ENCODE results near the gene C1orf52. TPM values are rescaled to one million over a fixed set of nuclear protein-coding genes. Genes with fewer than 3 reads are reported as not detected.

Gene C1orf52
- total and polyA plus RNA-seq, 9 donors, result 10.7 to 24.6 (median 20.1) TPM

DNA sequence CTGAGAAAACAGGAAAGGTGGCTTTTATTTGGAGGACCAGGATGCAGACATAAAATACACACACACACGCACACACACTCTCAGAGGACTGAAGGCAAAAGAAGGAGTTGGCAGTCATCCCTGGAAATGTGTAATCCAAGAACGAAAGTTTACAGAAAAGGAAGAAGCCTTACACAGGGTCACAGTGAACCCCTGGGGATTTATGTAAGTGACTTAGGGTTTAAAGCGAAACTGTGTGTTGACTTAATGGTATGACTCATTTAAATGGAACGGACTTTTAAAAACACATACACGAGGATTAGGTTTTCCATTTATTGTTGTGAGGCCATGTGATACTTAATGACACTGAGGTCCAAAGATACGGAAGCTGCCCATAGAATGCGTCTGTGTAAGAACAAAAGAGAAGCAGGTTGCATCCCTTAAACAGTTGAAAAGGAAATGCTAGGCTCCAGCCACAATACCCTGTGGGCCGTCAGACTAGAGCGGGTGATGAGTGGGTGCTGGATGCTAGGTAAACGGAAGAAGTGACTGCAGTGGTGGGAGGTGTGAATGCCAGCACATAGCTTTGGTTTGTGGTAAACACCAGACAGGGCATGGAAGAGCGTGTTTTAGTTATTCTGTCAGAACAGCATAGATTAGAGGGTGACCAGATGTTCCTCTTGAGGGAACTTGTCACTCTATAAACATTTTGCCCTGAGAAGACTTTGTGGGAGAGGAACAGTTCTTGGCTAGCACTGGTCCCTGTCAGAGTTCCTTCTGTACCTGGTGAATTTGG lies 38.6 kb upstream of the C1orf52 start:
- H3K9me3 ChIP-seq, result no peaks in the 10 kb centered on the region
- TF ChIP-seq POLR2A (IDR thresholded peaks at IDR 0.05) (no peak), EP300 (IDR thresholded peaks at IDR 0.05) (no peak)
- TF ChIP-seq, protein P1, sequence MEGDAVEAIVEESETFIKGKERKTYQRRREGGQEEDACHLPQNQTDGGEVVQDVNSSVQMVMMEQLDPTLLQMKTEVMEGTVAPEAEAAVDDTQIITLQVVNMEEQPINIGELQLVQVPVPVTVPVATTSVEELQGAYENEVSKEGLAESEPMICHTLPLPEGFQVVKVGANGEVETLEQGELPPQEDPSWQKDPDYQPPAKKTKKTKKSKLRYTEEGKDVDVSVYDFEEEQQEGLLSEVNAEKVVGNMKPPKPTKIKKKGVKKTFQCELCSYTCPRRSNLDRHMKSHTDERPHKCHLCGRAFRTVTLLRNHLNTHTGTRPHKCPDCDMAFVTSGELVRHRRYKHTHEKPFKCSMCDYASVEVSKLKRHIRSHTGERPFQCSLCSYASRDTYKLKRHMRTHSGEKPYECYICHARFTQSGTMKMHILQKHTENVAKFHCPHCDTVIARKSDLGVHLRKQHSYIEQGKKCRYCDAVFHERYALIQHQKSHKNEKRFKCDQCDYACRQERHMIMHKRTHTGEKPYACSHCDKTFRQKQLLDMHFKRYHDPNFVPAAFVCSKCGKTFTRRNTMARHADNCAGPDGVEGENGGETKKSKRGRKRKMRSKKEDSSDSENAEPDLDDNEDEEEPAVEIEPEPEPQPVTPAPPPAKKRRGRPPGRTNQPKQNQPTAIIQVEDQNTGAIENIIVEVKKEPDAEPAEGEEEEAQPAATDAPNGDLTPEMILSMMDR (IDR thresholded peaks at IDR 0.05), result no peak
- DNase-seq, result peak in 3 of 5 donors; percentile 24 to 39 (median 26)
- H3K27me3 ChIP-seq, result no peaks in the 10 kb centered on the region
- H3K36me3 ChIP-seq, result no peaks in the 10 kb centered on the region
- peak overlapping the region in 1 of 2 donors; percentile 22 for H3K27ac ChIP-seq
- H3K4me3 ChIP-seq, result no peak overlapping the region
- intact Hi-C loops (cut with DNase I), result no loop called here
- 26 to 32% (median 27%) methylated on average over 11 of the region's 11 CpGs for WGBS, 3 donors
- peaks cover 13% of the 10 kb centered on the region for H3K4me1 ChIP-seq (ENCODE audit: insufficient read depth)

DNA sequence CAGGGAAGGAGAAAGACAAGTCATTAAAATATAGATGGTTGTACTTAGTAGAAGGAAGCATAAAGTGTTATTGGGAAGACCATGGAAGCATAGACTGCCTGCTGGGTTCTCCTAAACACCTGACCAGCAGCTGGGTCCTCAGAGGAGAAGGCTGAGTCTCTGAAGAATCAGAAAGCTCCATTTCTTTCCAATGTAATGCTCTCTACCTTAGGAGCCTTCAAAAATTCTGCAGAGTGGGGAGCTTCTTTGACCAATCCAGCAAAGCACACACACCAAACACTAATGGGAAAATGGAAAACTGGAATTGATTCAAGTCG lies 38.0 kb upstream of the C1orf52 start:
- Histone ChIP-seq H3K27ac (no peak overlapping the region), H3K4me3 (no peak overlapping the region), H3K27me3 (no peaks in the 10 kb centered on the region), H3K4me1 (ENCODE audit: insufficient read depth) (peaks cover 13% of the 10 kb centered on the region), H3K36me3 (no peaks in the 10 kb centered on the region), H3K9me3 (no peaks in the 10 kb centered on the region)
- intact Hi-C loops (cut with DNase I), result no loop called here
- DNase-seq, result no peak
- 10 to 26% (median 22%) methylated on average over 1 of the region's 1 CpG for WGBS, 3 donors
- TF ChIP-seq, protein P1 (IDR thresholded peaks at IDR 0.05), result no peak
- TF ChIP-seq POLR2A (IDR thresholded peaks at IDR 0.05) (no peak), EP300 (IDR thresholded peaks at IDR 0.05) (no peak)

DNA sequence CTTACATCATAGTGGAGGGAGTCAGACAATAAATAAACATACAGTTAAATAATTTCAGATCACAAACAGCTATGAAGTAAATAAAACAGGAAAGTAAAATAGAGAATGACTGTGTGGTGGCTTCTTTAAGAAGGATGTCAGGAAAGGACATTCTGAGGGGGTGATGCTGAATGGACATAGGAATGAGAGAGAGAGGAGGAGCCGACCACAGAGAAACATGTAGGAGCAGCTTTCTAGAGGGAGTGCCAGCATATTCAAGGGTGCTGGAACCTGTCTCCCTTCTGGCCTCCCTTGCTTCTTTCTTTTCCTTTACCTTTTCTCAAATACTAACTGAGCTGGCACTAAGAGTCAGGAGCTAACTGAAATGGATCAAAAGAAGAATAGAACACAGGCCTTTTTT lies 37.5 kb upstream of the C1orf52 start:
- intact Hi-C loops (cut with DNase I), result no loop called here
- H3K4me1 ChIP-seq (ENCODE audit: insufficient read depth), result peaks cover 13% of the 10 kb centered on the region
- no peak overlapping the region for H3K4me3 ChIP-seq
- H3K27me3 ChIP-seq, result no peaks in the 10 kb centered on the region
- no peaks in the 10 kb centered on the region for H3K36me3 ChIP-seq
- no peaks in the 10 kb centered on the region for H3K9me3 ChIP-seq
- DNase-seq, result no peak
- WGBS, 3 donors, result 19 to 38% (median 34%) methylated on average over 1 of the region's 1 CpG
- TF ChIP-seq, protein P1 (IDR thresholded peaks at IDR 0.05), result no peak
- TF ChIP-seq EP300 (IDR thresholded peaks at IDR 0.05), result no peak
- TF ChIP-seq POLR2A (IDR thresholded peaks at IDR 0.05), result no peak
- H3K27ac ChIP-seq, result no peak overlapping the region

DNA sequence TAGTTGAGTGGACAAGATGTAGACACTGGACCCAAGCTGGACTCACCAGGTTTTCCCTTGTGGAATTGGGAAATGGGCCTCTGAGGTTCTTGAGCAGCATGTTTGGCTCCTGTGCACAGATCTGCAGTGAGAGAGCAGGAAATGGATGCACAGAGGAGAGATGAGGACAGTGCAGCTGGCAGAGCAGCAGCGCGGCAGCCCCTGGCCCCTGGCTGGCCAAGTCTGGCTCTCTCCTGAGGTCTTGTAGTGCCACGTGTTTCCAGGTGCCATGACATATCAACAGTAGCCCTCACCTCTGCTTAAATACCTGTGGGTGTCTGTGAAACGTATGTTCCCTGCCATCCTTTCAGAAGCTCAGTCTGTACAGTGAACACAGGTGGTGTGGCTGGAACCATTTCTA lies 36.2 kb upstream of the C1orf52 start:
- Histone ChIP-seq H3K4me1 (ENCODE audit: insufficient read depth) (peaks cover 13% of the 10 kb centered on the region), H3K4me3 (no peak overlapping the region), H3K36me3 (no peaks in the 10 kb centered on the region), H3K27ac (no peak overlapping the region), H3K9me3 (no peaks in the 10 kb centered on the region), H3K27me3 (no peaks in the 10 kb centered on the region)
- DNase-seq, result no peak
- intact Hi-C loops (cut with DNase I), result no loop called here
- 76 to 85% (median 83%) methylated on average over 4 of the region's 4 CpGs for WGBS, 3 donors
- TF ChIP-seq, protein P1 (IDR thresholded peaks at IDR 0.05), result no peak

Data from ovary (tissue), 9 donors.